IPS-18a (cell line): ENCODE results near the gene LATS2.
"Not testable (repeated sequence)": the region's sequence is repeated elsewhere in the genome, so short reads cannot be mapped to it uniquely, and the experiment has no call there.

Experiments used
- H3K27ac ChIP-seq: one replicate; pipeline ENCODE4 v1.5.1; 2013; ENCODE audit warnings: low read length
- H3K27me3 ChIP-seq: one replicate; pipeline ENCODE4 v1.6.1; 2013; ENCODE audit warnings: mild to moderate bottlenecking, low read length; ENCODE audit not compliant: control insufficient read depth, insufficient read depth
- H3K36me3 ChIP-seq: one replicate; pipeline ENCODE4 v1.6.1; 2013; ENCODE audit warnings: low read depth, low read length; ENCODE audit not compliant: control insufficient read depth
- H3K4me1 ChIP-seq: one replicate; pipeline ENCODE4 v1.6.1; 2013; ENCODE audit warnings: low read depth, low read length; ENCODE audit not compliant: control insufficient read depth
- H3K4me3 ChIP-seq: one replicate; pipeline ENCODE4 v1.5.1; 2013; ENCODE audit warnings: low read length
- H3K9ac ChIP-seq: one replicate; pipeline ENCODE4 v1.6.1; 2013; ENCODE audit warnings: mild to moderate bottlenecking, low read length, moderate library complexity
- H3K9me3 ChIP-seq: one replicate; pipeline ENCODE4 v1.6.1; 2013; ENCODE audit warnings: low read depth, low read length; ENCODE audit not compliant: control insufficient read depth

LATS2 gene

DNA sequence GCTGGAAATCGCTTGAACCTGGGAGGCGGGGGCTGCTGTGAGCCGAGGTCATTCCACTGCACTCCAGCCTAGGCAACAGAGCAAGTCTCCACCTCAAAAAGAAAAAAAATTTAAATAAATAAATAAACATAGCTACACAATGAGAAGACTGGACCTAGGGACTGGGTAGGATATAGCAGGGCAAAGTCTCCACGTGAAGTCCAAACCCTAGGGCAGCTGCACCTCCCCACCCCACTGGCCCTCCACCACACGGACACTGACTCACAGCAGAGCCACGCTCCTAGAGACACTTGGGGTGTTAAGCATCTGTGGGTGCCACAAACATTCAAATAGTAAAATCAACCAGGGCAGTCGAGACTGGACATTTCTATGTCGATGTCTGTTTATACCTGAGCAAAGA is 7.1 kb downstream of the LATS2 start:
- no peaks in the 10 kb centered on the region for H3K36me3 ChIP-seq
- H3K27ac ChIP-seq = no peak overlapping the region
- H3K4me1 ChIP-seq = peaks cover 17% of the 10 kb centered on the region
- no peaks in the 10 kb centered on the region for H3K27me3 ChIP-seq
- H3K4me3 ChIP-seq = no peak overlapping the region
- no peak overlapping the region for H3K9ac ChIP-seq
- no peaks in the 10 kb centered on the region for H3K9me3 ChIP-seq

DNA sequence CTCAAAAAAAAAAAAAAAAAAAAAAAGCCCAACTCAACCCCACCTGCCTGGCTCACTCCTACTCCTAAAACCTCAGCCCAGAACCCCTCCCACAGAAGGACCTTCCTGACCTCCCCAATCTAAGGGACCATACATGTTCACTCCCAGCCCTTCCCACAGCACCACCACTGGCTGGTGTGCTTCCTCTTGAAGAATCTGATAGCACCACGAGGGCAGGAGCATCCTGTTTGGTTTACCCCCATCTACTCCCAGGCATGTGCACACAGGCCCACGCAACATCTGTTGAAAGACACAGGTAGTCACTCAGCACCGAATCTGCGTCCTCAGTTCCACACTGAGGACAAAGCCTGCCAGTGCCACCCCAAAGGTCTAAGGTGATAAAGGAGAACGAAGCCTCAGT is 8.2 kb downstream of the LATS2 start:
- H3K36me3 ChIP-seq = no peaks in the 10 kb centered on the region

DNA sequence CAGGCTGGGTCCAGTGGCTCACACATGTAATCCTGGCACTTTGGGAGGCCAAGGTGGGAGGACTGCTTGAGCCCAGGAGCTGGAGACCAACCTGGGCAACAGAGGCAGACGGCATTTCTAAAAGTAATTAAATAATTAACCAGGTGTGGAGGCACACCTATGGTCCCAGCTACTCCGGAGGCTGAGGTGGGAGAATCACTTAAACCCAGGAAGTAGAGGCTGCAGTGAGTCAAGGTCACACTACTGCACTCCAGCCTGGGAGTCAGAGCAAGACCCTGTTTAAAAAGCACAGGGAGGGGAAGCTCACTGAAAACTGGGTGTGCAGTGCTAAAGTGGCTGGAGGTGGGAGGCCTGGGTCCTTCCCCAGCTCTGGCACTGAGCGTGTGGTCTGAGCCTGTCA is 9.7 kb downstream of the LATS2 start:
- Histone ChIP-seq H3K4me3 (no peak overlapping the region), H3K9me3 (no peaks in the 10 kb centered on the region), H3K9ac (no peak overlapping the region), H3K27me3 (no peaks in the 10 kb centered on the region), H3K36me3 (no peaks in the 10 kb centered on the region), H3K4me1 (peaks cover 12% of the 10 kb centered on the region), H3K27ac (no peak overlapping the region)

More for the DNA sequence above, 8.2 kb downstream of the LATS2 start:
- H3K9ac ChIP-seq = no peak overlapping the region
- no peaks in the 10 kb centered on the region for H3K27me3 ChIP-seq
- H3K27ac ChIP-seq = no peak overlapping the region
- no peaks in the 10 kb centered on the region for H3K9me3 ChIP-seq
- H3K4me1 ChIP-seq = peaks cover 15% of the 10 kb centered on the region
- no peak overlapping the region for H3K4me3 ChIP-seq

DNA sequence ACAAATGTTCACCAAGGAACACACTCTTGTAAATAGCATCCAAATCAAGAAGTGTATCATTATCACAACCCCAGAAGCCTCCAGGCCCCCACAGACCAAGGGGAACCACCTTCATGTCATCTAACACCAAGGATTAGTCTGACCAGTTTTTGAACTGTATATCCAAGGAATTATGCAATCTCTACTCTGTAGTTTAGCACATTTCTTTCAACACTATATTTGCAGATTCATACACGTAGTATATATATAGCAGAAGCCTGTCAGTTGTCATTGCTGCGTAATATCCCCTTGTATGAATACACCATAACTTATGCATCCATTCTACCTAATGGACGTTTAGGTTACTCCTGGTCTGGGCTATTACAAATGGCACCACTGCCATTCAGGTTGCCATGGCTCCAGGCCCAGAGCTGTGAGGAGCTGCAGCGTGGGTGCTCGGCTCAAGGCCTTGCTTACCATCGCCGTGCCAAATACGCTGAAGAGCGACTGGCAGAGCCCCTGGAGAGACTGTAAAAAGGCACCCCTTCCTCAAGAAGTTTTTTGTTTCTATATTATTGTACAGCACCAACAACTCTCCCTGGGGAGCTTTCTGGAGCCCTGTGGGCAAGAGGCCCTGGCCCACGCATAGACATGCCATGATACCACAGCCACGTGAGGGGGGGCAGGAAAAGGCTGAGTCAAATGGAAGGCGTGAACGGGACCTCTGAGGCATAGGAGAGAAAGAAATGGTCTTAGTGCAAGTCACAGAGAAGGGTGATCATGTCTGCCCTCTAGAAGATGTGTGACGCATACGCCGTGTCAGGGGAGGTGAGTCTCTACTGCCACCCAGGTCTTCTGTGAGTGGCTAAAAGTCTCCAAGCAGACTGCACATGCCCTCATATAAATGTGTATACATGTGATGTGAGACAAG is 10.8 kb downstream of the LATS2 start:
- H3K9me3 ChIP-seq = no peaks in the 10 kb centered on the region
- no peaks in the 10 kb centered on the region for H3K27me3 ChIP-seq
- no peak overlapping the region for H3K9ac ChIP-seq
- H3K27ac ChIP-seq = no peak overlapping the region
- peaks cover 8% of the 10 kb centered on the region for H3K4me1 ChIP-seq
- peaks cover 7% of the 10 kb centered on the region for H3K36me3 ChIP-seq
- no peak overlapping the region for H3K4me3 ChIP-seq

DNA sequence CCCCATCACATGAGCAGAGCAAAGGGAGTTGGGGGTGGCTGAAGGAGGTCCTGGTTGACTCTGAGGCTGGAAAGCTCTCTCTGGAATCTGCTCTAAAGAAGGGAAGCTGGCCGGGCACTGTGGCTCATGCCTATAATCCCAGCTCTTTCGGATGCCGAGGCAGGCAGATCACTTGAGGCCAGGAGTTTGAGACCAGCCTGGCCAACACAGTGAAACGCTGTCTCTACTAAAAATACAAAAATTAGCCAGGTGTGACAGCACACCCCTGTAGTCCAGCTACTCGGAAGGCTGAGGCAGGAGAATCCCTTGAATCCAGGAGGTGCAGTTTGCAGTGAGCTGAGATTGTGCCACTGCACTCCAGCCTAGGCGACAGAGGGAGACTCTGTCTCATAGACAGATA is 11.7 kb downstream of the LATS2 start:
- not testable (repeated sequence) for H3K4me1 ChIP-seq, H3K27me3 ChIP-seq, H3K4me3 ChIP-seq, H3K9me3 ChIP-seq, H3K27ac ChIP-seq, H3K9ac ChIP-seq
- H3K36me3 ChIP-seq = peaks cover 15% of the 10 kb centered on the region

DNA sequence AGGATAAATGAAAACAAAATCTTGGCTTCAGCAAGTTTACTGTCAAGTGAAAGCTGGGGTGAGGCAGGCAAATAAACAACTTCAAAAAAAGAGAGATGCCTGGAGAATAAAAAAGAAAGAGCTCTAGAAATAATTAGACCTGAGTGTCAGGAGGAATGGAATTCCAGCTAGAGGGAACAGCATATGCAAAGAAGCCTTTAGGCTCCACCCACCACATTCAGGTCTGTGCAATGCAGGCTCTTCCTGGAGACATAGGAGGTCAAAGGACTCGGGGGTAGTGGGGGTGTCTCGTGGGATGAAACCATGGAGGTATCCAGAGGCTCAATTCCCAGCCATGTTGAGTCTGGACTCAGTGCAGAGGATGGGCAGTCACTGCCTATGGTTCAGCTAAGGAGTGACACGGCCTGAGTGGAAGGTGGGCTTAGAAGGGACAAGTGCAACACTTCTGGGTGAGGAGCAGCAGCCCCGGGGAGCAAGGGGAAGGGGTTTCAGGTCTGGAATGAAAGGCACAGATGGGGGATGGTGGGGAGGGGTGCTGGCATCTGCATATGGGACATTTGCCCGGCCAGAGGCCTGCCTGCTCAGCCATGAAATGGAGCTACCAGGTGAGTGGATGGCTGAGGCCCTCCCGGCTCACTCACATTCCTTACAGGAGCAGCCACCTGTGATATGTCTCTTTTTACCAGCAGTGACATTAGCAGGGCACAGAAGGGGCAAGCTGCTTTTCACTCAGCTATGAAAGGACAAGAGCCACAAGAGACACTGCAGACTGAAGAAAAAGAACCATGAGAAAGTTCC is 12.3 kb downstream of the LATS2 start:
- H3K4me1 ChIP-seq = peaks cover 8% of the 10 kb centered on the region
- peaks cover 21% of the 10 kb centered on the region for H3K36me3 ChIP-seq
- no peaks in the 10 kb centered on the region for H3K9me3 ChIP-seq
- no peak overlapping the region for H3K27ac ChIP-seq
- H3K9ac ChIP-seq = no peak overlapping the region
- H3K27me3 ChIP-seq = no peaks in the 10 kb centered on the region
- no peak overlapping the region for H3K4me3 ChIP-seq

DNA sequence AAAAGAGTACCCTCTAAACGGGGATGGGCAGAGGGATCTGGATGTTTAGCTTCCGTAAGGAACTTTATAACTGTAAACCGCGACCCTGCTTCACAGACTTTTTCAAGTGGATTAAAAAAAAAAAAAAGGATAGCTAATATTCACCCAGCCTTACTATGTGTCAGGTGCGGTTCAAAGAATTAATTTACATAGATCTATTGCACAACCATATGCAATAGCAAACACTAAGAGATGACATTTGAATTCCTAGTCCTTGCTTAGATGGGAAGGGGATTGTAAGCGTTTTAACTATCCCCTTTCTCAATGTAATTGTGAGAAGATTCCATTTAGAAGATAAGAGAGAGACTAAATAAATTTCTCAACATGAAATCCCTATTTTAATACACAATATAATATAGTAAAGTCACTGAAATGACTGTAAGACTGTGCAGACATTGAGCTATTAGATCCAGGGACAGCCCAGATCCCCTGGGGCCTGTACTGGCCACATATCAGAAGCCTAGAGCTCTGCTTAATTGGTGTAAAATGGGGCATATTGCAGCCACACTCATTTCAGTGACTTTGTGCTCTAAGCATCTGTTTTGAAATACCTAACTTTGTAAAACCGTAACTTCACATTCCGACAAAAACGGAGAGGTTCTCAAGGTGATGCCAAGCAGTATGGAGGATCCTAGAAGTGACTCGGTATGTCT is 13.6 kb downstream of the LATS2 start:
- Histone ChIP-seq H3K9me3 (no peaks in the 10 kb centered on the region), H3K4me3 (no peak overlapping the region), H3K9ac (no peak overlapping the region), H3K36me3 (peaks cover 32% of the 10 kb centered on the region), H3K4me1 (peaks cover 8% of the 10 kb centered on the region), H3K27me3 (no peaks in the 10 kb centered on the region), H3K27ac (no peak overlapping the region)

DNA sequence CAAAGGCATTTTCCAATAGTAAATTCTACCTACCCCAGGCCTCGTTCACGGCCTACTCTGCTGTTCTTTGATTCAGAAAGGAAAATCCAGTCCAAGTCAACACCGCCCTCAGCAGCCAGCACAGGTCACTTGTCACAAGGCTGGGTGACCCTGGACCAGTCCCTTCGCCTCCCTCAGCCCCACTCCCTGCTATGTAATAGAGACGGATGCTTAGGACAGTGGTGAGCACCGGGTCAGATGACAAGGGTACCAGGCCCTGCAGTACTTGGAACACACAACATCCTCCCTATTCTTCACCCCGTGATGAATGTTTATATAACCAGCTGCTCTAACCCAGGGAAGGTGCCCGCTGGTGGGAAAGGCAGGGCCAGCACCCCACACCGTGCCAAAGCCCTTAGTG is 14.3 kb downstream of the LATS2 start:
- Histone ChIP-seq H3K27ac (no peak overlapping the region), H3K9ac (no peak overlapping the region), H3K27me3 (no peaks in the 10 kb centered on the region), H3K4me3 (no peak overlapping the region), H3K36me3 (peaks cover 35% of the 10 kb centered on the region), H3K9me3 (no peaks in the 10 kb centered on the region), H3K4me1 (peaks cover 8% of the 10 kb centered on the region)

DNA sequence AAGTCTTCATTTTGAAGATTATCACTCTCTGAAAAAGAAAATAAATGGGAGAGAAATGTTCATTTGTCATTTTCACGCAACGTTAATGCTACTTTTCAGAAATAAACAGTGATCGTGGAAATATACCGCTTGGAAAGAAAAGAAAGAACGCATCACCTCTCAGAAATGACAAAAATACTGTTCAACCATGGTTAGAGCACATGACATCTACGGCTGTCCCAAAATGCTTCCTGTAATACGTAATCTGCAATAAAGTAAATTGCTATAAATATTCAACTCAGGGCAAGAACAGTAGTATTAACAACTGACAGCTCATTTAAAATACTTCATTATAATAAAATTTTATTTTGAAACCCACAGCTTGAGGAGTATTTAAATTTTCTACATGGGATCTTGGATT is 15.2 kb downstream of the LATS2 start:
- no peak overlapping the region for H3K4me3 ChIP-seq
- peaks cover 41% of the 10 kb centered on the region for H3K36me3 ChIP-seq
- H3K4me1 ChIP-seq = peaks cover 8% of the 10 kb centered on the region
- H3K9ac ChIP-seq = no peak overlapping the region
- H3K9me3 ChIP-seq = no peaks in the 10 kb centered on the region
- H3K27ac ChIP-seq = no peak overlapping the region
- no peaks in the 10 kb centered on the region for H3K27me3 ChIP-seq

DNA sequence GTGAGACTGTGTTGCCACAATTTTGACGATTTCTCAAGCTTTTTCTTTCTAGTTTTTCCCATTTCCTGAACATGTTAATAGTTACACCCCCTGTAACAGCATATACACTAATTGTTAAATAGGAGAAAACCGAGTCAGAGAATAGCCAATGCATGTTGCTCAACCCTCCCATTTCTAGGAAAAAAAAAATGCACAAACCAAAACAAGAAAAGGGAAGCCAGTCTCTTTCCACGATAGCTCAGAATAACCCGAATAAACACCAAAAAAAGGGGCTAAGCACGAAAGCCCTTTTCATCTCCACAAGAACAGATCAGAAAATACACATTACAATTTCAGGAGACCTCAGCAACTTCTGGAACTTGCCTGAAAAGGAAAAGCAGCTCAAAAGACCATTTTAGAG is 16.3 kb downstream of the LATS2 start:
- H3K36me3 ChIP-seq = peaks cover 41% of the 10 kb centered on the region

DNA sequence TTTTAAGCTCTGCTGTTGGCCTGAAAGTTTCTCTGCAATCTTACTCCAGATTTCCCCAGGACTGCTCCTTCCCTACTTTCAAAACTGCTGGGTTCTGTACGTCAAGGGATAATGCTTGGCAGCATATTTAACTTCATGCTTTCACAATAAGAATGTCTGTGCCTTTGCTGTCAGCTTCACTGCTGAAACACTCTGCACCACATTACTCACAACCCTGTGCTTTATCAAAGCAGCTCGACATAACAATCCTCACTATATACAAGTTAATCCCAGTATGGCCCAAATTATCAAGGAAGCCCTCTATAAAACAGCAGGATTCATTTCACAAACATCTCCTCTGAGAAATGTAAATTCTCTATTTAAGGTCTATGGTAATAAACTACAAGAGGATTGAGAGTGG is 17.5 kb downstream of the LATS2 start:
- Histone ChIP-seq H3K36me3 (peaks cover 41% of the 10 kb centered on the region), H3K4me1 (peaks cover 10% of the 10 kb centered on the region), H3K9ac (no peak overlapping the region), H3K27me3 (no peaks in the 10 kb centered on the region), H3K27ac (no peak overlapping the region), H3K4me3 (no peak overlapping the region), H3K9me3 (no peaks in the 10 kb centered on the region)

More for the DNA sequence above, 16.3 kb downstream of the LATS2 start:
- Histone ChIP-seq H3K9ac (no peak overlapping the region), H3K27ac (no peak overlapping the region), H3K27me3 (no peaks in the 10 kb centered on the region), H3K9me3 (no peaks in the 10 kb centered on the region), H3K4me3 (no peak overlapping the region), H3K4me1 (peaks cover 8% of the 10 kb centered on the region)
